ENCODE measurements around the gene ENC1. TPM values are rescaled to one million over a fixed set of nuclear protein-coding genes. Genes with fewer than 3 reads are reported as not detected.

The ENC1 gene
- total and polyA plus RNA-seq, 12 donors, result 2.1 to 9.1 (median 3.7) TPM

DNA sequence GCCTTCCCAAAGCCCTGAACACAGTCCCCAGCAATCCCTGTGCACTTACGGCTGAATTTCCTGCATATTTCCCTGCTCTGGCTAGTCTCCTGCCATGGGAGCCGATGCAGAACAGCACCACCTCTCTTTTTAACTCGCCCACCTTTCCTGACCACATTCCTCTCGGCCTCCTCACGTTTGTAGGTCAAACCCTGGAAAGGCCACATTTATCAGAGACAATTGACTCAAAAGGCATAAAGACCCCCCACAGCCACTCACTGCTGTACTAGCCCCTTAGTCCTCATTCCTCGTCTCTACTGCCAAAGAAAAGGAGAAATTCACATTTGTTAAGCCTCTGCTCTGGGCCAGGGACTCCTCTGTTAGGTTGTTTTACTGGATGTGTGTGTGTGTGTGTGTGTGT, 43.6 kb downstream of the ENC1 start:
- intact Hi-C loops (cut with DNase I), result no loop called here
- TF ChIP-seq, protein P1, sequence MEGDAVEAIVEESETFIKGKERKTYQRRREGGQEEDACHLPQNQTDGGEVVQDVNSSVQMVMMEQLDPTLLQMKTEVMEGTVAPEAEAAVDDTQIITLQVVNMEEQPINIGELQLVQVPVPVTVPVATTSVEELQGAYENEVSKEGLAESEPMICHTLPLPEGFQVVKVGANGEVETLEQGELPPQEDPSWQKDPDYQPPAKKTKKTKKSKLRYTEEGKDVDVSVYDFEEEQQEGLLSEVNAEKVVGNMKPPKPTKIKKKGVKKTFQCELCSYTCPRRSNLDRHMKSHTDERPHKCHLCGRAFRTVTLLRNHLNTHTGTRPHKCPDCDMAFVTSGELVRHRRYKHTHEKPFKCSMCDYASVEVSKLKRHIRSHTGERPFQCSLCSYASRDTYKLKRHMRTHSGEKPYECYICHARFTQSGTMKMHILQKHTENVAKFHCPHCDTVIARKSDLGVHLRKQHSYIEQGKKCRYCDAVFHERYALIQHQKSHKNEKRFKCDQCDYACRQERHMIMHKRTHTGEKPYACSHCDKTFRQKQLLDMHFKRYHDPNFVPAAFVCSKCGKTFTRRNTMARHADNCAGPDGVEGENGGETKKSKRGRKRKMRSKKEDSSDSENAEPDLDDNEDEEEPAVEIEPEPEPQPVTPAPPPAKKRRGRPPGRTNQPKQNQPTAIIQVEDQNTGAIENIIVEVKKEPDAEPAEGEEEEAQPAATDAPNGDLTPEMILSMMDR (IDR thresholded peaks at IDR 0.05), result no peak
- Histone ChIP-seq H3K36me3 (no peaks in the 10 kb centered on the region), H3K27ac (no peak overlapping the region), H3K4me3 (no peak overlapping the region), H3K27me3 (no peaks in the 10 kb centered on the region), H3K9me3 (no peaks in the 10 kb centered on the region), H3K4me1 (peaks cover 0 to 25% (median 13%) of the 10 kb centered on the region in 9 donors)
- 82 to 84% methylated on average over 6 of the region's 6 CpGs for WGBS, 2 donors
- no peak for DNase-seq
- no peak for ATAC-seq

DNA sequence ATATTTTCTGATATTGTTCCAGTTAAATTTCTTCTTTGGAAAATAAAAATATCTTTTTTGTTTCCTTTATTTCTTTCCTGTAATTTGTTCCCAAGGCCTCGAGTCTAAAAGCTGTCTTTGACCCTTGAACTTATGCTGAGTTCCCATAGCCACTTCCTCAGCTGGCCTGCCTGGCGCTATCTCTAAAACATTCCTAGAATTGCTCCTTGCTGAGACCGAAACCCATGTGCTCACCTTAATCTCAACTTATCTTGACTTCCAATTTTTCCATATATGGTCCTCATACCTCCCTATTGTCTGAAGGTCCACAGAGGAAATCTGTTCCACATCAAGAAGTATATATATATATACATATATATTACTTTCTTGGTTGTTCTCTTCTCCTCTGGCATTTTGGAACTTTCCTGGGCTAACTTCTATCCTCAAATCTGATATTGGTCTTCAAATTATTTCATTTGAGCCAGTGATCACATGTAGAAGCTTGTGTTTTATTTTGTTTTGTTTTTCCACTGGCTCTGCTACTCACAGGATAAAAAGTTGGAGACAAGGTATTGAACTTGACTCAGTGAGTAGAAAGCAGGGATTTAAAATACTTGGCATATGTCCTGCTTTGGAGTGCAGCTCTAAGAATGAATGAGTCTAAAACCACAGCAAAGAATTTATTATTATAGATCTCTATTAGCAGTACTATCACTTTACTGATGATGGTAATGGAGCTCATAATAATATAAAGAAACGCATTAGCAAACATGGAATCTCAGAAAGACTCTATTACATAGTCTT, 45.2 kb downstream of the ENC1 start:
- DNase-seq, result peak in 1 of 2 donors; percentile 15
- Histone ChIP-seq H3K27ac (peak overlapping the region in 6 of 10 donors; percentile 1 to 36 (median 22)), H3K36me3 (no peaks in the 10 kb centered on the region), H3K4me1 (peaks cover 0 to 25% (median 13%) of the 10 kb centered on the region in 9 donors), H3K9me3 (no peaks in the 10 kb centered on the region), H3K27me3 (no peaks in the 10 kb centered on the region), H3K4me3 (no peak overlapping the region)
- intact Hi-C loops (cut with DNase I), result no loop called here
- WGBS, 2 donors, result 53 to 55% methylated on average over 4 of the region's 4 CpGs
- TF ChIP-seq, protein P1 (IDR thresholded peaks at IDR 0.05), result no peak
- ATAC-seq, result peak in 4 of 8 donors; percentile 62 to 85 (median 64)

DNA sequence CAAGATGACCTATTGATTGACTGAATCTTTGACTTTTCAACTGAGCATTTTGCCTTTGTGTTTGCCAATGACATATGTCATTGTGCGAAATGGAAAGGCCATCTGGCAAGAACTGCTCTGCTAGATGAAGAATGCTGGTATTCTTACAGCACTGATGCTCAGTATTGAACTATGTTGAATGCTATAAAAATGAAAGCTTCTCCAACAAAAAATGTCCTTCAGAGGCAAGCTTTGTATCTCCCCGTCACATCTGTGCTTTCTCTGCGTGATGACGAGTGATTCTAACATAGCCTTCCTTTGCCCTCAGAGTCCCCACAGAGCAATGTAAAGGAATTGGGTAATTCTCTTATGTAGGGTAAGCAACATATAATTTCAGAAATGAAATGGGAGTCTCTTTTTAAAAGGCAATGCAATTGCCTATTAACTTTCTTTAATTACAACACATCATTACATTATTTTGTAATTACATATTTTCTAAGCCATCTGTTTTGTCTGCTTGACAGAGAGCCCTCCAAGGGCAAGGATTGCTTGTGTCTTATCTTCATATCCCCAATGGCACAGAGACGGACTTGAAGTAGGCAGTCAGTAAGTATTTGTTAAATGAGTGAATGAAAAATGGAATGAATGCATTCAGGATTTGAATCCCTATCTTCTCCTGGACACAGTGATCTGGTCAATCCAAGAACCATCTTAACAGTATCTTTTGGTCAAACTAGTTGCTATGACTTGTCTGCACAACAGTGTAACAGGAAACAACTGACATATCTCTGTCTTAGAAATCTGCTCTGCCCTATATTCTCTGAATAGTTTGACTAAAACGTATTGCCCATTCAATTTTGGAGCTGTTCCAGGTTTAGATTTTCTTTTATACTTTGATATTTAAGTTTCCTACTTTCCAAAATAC, 46.1 kb downstream of the ENC1 start:
- no peak for ATAC-seq
- intact Hi-C loops (cut with DNase I), result loop anchor here in 1 of 10 donors (5.0 kb wide), 1 partner anchor 47 kb away; no protein-coding TSS in a partner anchor
- DNase-seq, result no peak
- Histone ChIP-seq H3K4me1 (peaks cover 0 to 25% (median 13%) of the 10 kb centered on the region in 9 donors), H3K27ac (peak overlapping the region in 6 of 10 donors; percentile 1 to 36 (median 19)), H3K27me3 (no peaks in the 10 kb centered on the region), H3K9me3 (no peaks in the 10 kb centered on the region), H3K36me3 (no peaks in the 10 kb centered on the region), H3K4me3 (no peak overlapping the region)
- TF ChIP-seq, protein P1 (IDR thresholded peaks at IDR 0.05), result no peak
- 70 to 76% methylated on average over 6 of the region's 6 CpGs for WGBS, 2 donors
